Liver (tissue), 2 donors: Measurements from ENCODE around the gene CARD8.

ENCODE experiments used
- CTCF ChIP-seq: fragments of 150-350 bp; IDR thresholded peaks from 2 replicates; pipeline ENCODE4 v1.5.1; 2017; ENCODE audit warnings: improper control_type of control experiment, low read depth, low read length; ENCODE audit not compliant: missing input control
- YY1 ChIP-seq: IDR thresholded peaks from 2 replicates; pipeline ENCODE4 v1.6.1; 2016; ENCODE audit warnings: antibody characterized with exemption, mild to moderate bottlenecking
- donor health status: healthy.

GRCh38 chr19:48258350-48258749 lies 2.6 kb upstream of the CARD8 start:
- no peak for TF ChIP-seq CTCF
- TF ChIP-seq YY1 = no peak
